ENCODE measurements around the gene LIPT2. TPM values are rescaled to one million over a fixed set of nuclear protein-coding genes. Genes with fewer than 3 reads are reported as not detected.

Gene LIPT2
- polyA plus RNA-seq, 6 donors from 2014 or later: 16.5 to 30.4 (median 19.3) TPM

DNA sequence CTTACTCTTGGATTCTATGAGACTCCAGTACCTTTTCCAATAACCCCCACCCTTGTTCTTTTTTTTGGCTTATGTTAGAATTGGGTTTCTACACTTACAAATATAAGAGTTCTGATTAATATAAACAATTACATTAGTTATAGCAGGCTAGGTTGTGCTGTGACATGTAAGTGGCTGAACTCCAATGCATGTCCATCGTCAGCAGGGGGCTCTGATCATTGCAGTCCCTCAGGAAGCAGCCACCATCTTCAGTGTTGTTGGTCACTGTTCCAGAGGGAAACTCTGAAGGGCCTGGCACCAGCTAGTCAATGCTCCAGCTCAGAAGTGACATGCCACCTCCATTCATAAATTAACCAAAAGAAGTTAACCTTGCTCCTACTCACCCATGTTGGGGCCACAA is 5.6 kb downstream of the LIPT2 start:
- H3K27ac Mint-ChIP-seq: no peak overlapping the region
- H3K9me3 Mint-ChIP-seq: peaks cover 0 to 2% (median 0%) of the 10 kb centered on the region in 7 donors
- no peaks in the 10 kb centered on the region for H3K27me3 Mint-ChIP-seq

GRCh38 chr11:74485868-74486267 is 7.7 kb downstream of the LIPT2 start:
- Mint-ChIP-seq H3K36me3 (no peaks in the 10 kb centered on the region), H3K9me3 (peaks cover 0 to 2% (median 0%) of the 10 kb centered on the region in 7 donors), H3K27me3 (no peaks in the 10 kb centered on the region), H3K27ac (no peak overlapping the region), H3K4me1 (peaks cover 0 to 6% (median 0%) of the 10 kb centered on the region in 3 donors), H3K4me3 (no peak overlapping the region)
- ATAC-seq (ENCODE audit: low read depth in 2 of 2) (no peak), DNase-seq (no peak)

More for the DNA sequence above, 5.6 kb downstream of the LIPT2 start:
- Mint-ChIP-seq H3K4me3 (no peak overlapping the region), H3K4me1 (peaks cover 7 to 14% (median 12%) of the 10 kb centered on the region in 3 donors), H3K36me3 (no peaks in the 10 kb centered on the region)
- DNase-seq (no peak), ATAC-seq (ENCODE audit: low read depth in 2 of 2) (no peak)

DNA sequence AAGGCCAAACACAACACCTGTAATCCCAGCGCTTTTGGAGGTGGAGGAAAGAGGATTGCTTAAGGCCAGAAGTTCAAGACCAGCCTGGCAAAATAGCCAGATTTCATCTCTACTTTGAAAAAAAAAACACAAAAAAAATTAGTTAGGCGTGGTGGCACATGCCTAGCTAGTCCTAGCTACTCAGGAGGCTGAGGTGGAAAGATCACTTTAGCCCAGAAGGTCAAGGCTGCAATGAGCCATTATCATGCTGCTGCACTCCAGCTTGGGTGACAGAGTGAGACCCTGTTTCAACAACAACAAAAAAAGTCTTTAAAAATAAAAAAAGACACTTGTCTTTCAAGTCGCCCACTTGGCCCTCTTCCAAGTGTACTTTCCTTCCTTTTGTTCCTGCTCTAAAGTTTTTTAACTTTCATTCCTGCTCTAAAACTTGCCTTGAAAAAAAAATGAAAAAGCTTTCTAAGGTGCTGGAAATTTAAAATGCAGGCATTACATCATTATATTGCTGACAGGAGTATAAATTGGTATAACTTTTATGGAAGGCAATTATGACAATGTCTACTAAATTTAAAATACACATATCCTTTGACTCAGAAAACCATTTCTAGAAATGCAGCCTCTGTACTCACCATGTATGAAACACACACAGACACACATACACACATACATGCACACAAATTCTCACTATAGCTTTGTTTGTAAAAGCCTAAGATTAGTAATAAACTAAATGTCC is 12.7 kb downstream of the LIPT2 start:
- no peaks in the 10 kb centered on the region for H3K9me3 Mint-ChIP-seq
- no peaks in the 10 kb centered on the region for H3K36me3 Mint-ChIP-seq
- H3K27ac Mint-ChIP-seq: no peak overlapping the region
- no peak for ATAC-seq (ENCODE audit: low read depth in 2 of 2)
- peaks cover 0 to 9% (median 0%) of the 10 kb centered on the region in 3 donors for H3K27me3 Mint-ChIP-seq
- no peak overlapping the region for H3K4me3 Mint-ChIP-seq
- no peaks in the 10 kb centered on the region for H3K4me1 Mint-ChIP-seq
- no peak for DNase-seq

DNA sequence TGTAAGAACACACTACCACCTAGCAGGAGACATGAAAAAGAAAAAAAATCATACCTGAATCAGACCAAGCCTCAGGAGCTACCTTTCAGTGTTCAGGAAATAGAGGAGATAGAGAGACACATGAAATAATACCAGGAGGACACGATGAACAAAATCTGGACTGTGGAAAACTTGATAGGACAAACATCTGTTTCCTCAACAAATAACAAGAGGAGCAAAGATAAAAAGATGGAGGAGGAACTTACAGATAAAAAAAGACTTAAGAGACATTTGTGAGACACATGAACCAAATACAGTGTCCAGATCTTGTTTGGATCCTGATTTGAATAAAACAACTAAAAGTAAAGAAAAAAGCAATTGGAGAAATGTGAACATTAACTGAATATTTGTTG is 13.8 kb downstream of the LIPT2 start:
- ATAC-seq (ENCODE audit: low read depth in 2 of 2): no peak
- H3K36me3 Mint-ChIP-seq: no peaks in the 10 kb centered on the region

GRCh38 chr11:74478877-74479731 is 14.4 kb downstream of the LIPT2 start:
- Mint-ChIP-seq H3K27me3 (peaks cover 0 to 9% (median 0%) of the 10 kb centered on the region in 3 donors), H3K27ac (peak overlapping the region in 1 of 6 donors; percentile 60), H3K9me3 (no peaks in the 10 kb centered on the region), H3K36me3 (no peaks in the 10 kb centered on the region), H3K4me1 (no peaks in the 10 kb centered on the region), H3K4me3 (no peak overlapping the region)
- no peak for ATAC-seq (ENCODE audit: low read depth in 2 of 2)
- no peak for DNase-seq

More for the DNA sequence above, 13.8 kb downstream of the LIPT2 start:
- H3K27ac Mint-ChIP-seq: peak overlapping the region in 1 of 6 donors; percentile 60
- no peak for DNase-seq
- H3K9me3 Mint-ChIP-seq: no peaks in the 10 kb centered on the region
- H3K4me1 Mint-ChIP-seq: no peaks in the 10 kb centered on the region
- H3K4me3 Mint-ChIP-seq: no peak overlapping the region
- peaks cover 0 to 9% (median 0%) of the 10 kb centered on the region in 3 donors for H3K27me3 Mint-ChIP-seq

DNA sequence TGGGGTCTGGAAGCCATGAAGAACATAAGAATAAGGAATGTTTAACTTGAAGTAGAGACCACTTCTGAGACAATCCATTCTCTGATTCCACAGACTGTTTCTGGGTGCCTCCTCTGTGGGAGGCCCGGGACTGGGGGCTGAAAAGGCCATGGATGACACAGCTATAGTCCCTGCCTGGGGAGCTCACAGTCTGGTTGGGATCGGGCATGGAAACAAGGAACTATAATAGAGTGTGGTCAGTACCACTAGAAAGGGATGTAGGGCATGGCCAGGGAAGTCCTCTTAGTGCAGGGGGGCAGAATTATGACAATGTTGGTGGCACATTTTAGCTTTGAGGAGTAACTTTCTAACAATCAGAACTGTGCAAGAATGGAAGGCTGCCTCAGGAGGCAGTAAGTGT is 17.0 kb downstream of the LIPT2 start:
- H3K9me3 Mint-ChIP-seq: no peaks in the 10 kb centered on the region
- no peak overlapping the region for H3K4me3 Mint-ChIP-seq
- ATAC-seq (ENCODE audit: low read depth in 2 of 2): no peak
- peaks cover 0 to 18% (median 12%) of the 10 kb centered on the region in 3 donors for H3K27me3 Mint-ChIP-seq
- no peak for DNase-seq
- H3K27ac Mint-ChIP-seq: no peak overlapping the region
- H3K36me3 Mint-ChIP-seq: no peaks in the 10 kb centered on the region
- no peaks in the 10 kb centered on the region for H3K4me1 Mint-ChIP-seq

- no peak overlapping the region for H3K27ac Mint-ChIP-seq
- no peaks in the 10 kb centered on the region for H3K36me3 Mint-ChIP-seq
- peaks cover 0 to 23% (median 10%) of the 10 kb centered on the region in 3 donors for H3K27me3 Mint-ChIP-seq
- no peak overlapping the region for H3K4me3 Mint-ChIP-seq
- ATAC-seq (ENCODE audit: low read depth in 2 of 2) (no peak), DNase-seq (no peak)
- peaks cover 0 to 2% (median 0%) of the 10 kb centered on the region in 7 donors for H3K9me3 Mint-ChIP-seq
- H3K4me1 Mint-ChIP-seq: no peaks in the 10 kb centered on the region
These were observed 19.2 kb downstream of the LIPT2 start for GRCh38 chr11:74474316-74474715.

DNA sequence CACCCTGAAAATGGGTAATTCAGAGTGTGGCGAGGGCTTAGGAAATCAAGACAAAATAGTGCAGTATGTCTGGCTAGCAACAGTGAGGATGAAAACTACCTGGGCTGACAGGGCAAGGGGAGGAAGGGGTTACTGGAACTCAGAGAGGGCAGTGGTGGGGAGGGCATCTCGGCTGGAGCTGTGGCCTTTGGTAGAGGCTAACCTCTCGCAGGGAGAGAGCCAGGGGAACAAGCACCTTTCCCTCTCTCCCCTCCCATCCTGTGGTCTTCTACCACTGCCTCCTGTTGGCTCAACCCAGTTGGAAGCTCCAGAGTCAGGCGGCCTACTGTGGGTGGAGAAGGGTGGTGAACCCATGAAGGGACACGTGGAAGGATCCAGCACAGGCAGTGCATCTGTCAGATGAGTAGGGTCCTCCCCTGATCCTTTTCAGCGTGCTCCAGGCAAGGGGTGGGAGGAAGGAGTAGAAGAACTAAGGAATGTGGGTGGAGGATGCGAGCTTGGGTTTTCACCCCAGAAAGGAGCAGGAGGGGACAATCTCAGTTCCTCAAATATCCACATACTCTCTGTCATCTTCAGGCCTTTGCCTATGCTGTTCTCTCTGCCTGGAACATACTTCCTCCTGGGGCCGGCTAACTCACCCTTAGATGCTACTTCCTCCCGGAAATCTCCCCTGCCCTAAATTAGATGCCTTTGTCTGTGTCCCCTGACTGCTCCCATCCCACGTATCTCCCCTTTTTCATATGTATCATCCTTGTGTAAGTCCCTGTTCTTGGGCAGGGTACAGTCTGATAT is 19.9 kb downstream of the LIPT2 start:
- Mint-ChIP-seq H3K36me3 (no peaks in the 10 kb centered on the region), H3K4me1 (peaks cover 0 to 3% (median 2%) of the 10 kb centered on the region in 3 donors), H3K4me3 (no peak overlapping the region), H3K9me3 (peaks cover 0 to 2% (median 0%) of the 10 kb centered on the region in 7 donors), H3K27ac (peak overlapping the region in 1 of 6 donors; percentile 1), H3K27me3 (peaks cover 0 to 25% (median 12%) of the 10 kb centered on the region in 3 donors)
- ATAC-seq (ENCODE audit: low read depth in 2 of 2): no peak
- no peak for DNase-seq

- Mint-ChIP-seq H3K4me3 (no peak overlapping the region), H3K27me3 (peaks cover 12 to 35% (median 23%) of the 10 kb centered on the region in 3 donors), H3K4me1 (peaks cover 5 to 14% (median 6%) of the 10 kb centered on the region in 3 donors), H3K36me3 (no peaks in the 10 kb centered on the region), H3K27ac (no peak overlapping the region), H3K9me3 (peaks cover 0 to 2% (median 0%) of the 10 kb centered on the region in 7 donors)
- DNase-seq (no peak), ATAC-seq (ENCODE audit: low read depth in 2 of 2) (no peak)
These were observed 21.7 kb downstream of the LIPT2 start for GRCh38 chr11:74471668-74472429.

- DNase-seq (no peak), ATAC-seq (ENCODE audit: low read depth in 2 of 2) (no peak)
- H3K27ac Mint-ChIP-seq: no peak overlapping the region
- H3K27me3 Mint-ChIP-seq: peaks cover 20 to 39% (median 31%) of the 10 kb centered on the region in 3 donors
- H3K9me3 Mint-ChIP-seq: peaks cover 0 to 4% (median 0%) of the 10 kb centered on the region in 7 donors
- no peaks in the 10 kb centered on the region for H3K36me3 Mint-ChIP-seq
- H3K4me1 Mint-ChIP-seq: peaks cover 5 to 21% (median 12%) of the 10 kb centered on the region in 3 donors
- H3K4me3 Mint-ChIP-seq: no peak overlapping the region
These were observed 22.5 kb downstream of the LIPT2 start for GRCh38 chr11:74471037-74471436.

DNA sequence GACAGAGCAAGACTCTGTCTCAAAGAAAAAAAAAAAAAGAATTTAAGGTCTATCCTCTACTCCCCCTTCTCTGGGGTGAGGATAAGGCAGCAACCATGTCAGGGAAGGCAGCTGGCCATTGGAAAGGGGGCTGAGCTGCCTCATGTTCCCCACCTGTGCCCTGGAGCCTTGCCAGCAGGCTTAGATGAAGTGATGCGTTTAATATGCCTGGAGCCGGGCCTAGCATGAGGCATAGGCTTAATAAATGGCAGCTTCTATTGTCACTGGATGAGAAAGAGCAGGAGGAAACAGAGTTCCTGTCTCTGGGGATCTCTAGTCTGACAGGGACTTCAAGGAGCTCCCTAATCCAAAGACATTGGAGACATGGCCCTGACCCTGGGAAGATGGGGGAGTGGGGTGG is 23.0 kb downstream of the LIPT2 start:
- Mint-ChIP-seq H3K27ac (no peak overlapping the region), H3K4me3 (no peak overlapping the region), H3K36me3 (no peaks in the 10 kb centered on the region), H3K4me1 (peaks cover 5 to 21% (median 12%) of the 10 kb centered on the region in 3 donors), H3K27me3 (peaks cover 25 to 45% (median 36%) of the 10 kb centered on the region in 3 donors), H3K9me3 (peaks cover 0 to 4% (median 0%) of the 10 kb centered on the region in 7 donors)
- ATAC-seq (ENCODE audit: low read depth in 2 of 2) (no peak), DNase-seq (no peak)

DNA sequence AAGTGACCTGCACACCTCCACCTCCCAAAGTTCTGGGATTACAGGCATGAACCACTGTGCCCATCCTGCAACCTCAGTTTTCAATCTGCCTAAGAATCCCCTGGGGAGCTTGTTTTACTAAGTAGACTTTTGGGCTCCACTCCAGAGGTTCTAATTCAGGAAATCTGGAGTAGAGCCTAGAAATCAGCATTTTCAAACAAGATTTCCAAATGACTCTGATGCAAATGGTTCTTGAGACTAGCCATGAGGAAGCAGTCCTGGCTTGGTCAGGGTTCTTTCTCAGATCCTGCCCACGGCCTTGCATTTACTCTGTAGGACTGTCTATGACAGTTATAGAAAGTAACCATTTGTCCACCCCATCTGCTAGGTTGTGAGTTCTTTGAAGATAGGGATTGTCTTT is 24.6 kb downstream of the LIPT2 start:
- DNase-seq (no peak), ATAC-seq (ENCODE audit: low read depth in 2 of 2) (no peak)
- Mint-ChIP-seq H3K27me3 (peaks cover 39 to 57% (median 52%) of the 10 kb centered on the region in 3 donors), H3K9me3 (peaks cover 0 to 4% (median 0%) of the 10 kb centered on the region in 7 donors), H3K4me1 (peaks cover 5 to 21% (median 12%) of the 10 kb centered on the region in 3 donors), H3K36me3 (no peaks in the 10 kb centered on the region), H3K27ac (no peak overlapping the region), H3K4me3 (no peak overlapping the region)

Measured in naive B cell (primary cell).